GM18511 (cell line): ENCODE measurements around the gene SVIL.
"Not testable (repeated sequence)": the region's sequence is repeated elsewhere in the genome, so short reads cannot be mapped to it uniquely, and the experiment has no call there.

Source experiments
- ATAC-seq: cut with Tn5 transposase; IDR thresholded peaks from one replicate; pipeline ENCODE4 v1.9.1; 2021; ENCODE audit warnings: mild to moderate bottlenecking, moderate library complexity; ENCODE audit not compliant: unreplicated experiment

The SVIL gene

GRCh38 chr10:29522061-29522855 lies 112.5 kb downstream of the SVIL start:
- ATAC-seq: no peak

GRCh38 chr10:29519659-29520058 lies 115.1 kb downstream of the SVIL start:
- no peak for ATAC-seq

GRCh38 chr10:29517352-29517923 lies 117.3 kb downstream of the SVIL start:
- ATAC-seq: no peak

- ATAC-seq: not testable (repeated sequence)
These were observed 118.3 kb downstream of the SVIL start for GRCh38 chr10:29516309-29516932.

GRCh38 chr10:29515879-29516278 lies 118.9 kb downstream of the SVIL start:
- not testable (repeated sequence) for ATAC-seq

- ATAC-seq: not testable (repeated sequence)
These were observed 119.7 kb downstream of the SVIL start for GRCh38 chr10:29515104-29515503.

- no peak for ATAC-seq
These were observed 120.5 kb downstream of the SVIL start for GRCh38 chr10:29514306-29514705.

- no peak for ATAC-seq
These were observed 122.3 kb downstream of the SVIL start for GRCh38 chr10:29512425-29512974.

- not testable (repeated sequence) for ATAC-seq
These were observed 123.0 kb downstream of the SVIL start for GRCh38 chr10:29511806-29512205.

GRCh38 chr10:29510483-29511157 lies 124.2 kb downstream of the SVIL start:
- not testable (repeated sequence) for ATAC-seq

GRCh38 chr10:29508554-29509244 lies 126.1 kb downstream of the SVIL start:
- no peak for ATAC-seq

- not testable (repeated sequence) for ATAC-seq
These were observed 127.0 kb downstream of the SVIL start for GRCh38 chr10:29507750-29508149.

- ATAC-seq: not testable (repeated sequence)
These were observed 128.3 kb downstream of the SVIL start for GRCh38 chr10:29506324-29506921.

- ATAC-seq: no peak
These were observed 132.4 kb downstream of the SVIL start for GRCh38 chr10:29502351-29502750.

- ATAC-seq: no peak
These were observed 133.1 kb downstream of the SVIL start for GRCh38 chr10:29501692-29502091.

GRCh38 chr10:29499993-29500537 lies 134.7 kb downstream of the SVIL start:
- no peak for ATAC-seq

GRCh38 chr10:29496341-29497162 lies 138.2 kb downstream of the SVIL start:
- peak; percentile 73 for ATAC-seq

GRCh38 chr10:29495366-29495765 lies 139.4 kb downstream of the SVIL start:
- no peak for ATAC-seq

GRCh38 chr10:29493697-29494096 lies 141.1 kb downstream of the SVIL start:
- no peak for ATAC-seq
